Smooth muscle cell (in vitro differentiated cells): ENCODE results near the gene RHOBTB1. TPM values are rescaled to one million over a fixed set of nuclear protein-coding genes. Genes with fewer than 3 reads are reported as not detected.

Experiments
- DNase-seq: peaks from one replicate; lab custom pipeline; 2025; ENCODE audit not compliant: unreplicated experiment; lab: John Stamatoyannopoulos, UW
- H2AFZ ChIP-seq: fragments of 200-600 bp; sonication (generic); 2 replicates; pipeline ENCODE4 v1.6.0; 2016; ENCODE audit warnings: antibody characterized with exemption, low read depth, mild to moderate bottlenecking
- H3F3A ChIP-seq: fragments of 200-600 bp; sonication (generic); 2 replicates; pipeline ENCODE4 v1.6.0; 2017; ENCODE audit warnings: antibody characterized with exemption, low read depth
- H3K27ac ChIP-seq: fragments of 200-600 bp; sonication (generic); 2 replicates; pipeline ENCODE4 v1.5.1; 2016; ENCODE audit warnings: low read depth, mild to moderate bottlenecking
- H3K27me3 ChIP-seq: fragments of 200-600 bp; sonication (generic); 2 replicates; pipeline ENCODE4 v1.6.1; 2016; ENCODE audit warnings: low read depth, mild to moderate bottlenecking
- H3K36me3 ChIP-seq: fragments of 200-600 bp; sonication (generic); 2 replicates; pipeline ENCODE4 v1.5.1; 2016; ENCODE audit warnings: low read depth
- H3K4me1 ChIP-seq: fragments of 200-600 bp; sonication (generic); 2 replicates; pipeline ENCODE4 v1.5.1; 2016; ENCODE audit warnings: low read depth
- H3K4me2 ChIP-seq: fragments of 200-600 bp; sonication (generic); 2 replicates; pipeline ENCODE4 v1.6.0; 2016; ENCODE audit warnings: mild to moderate bottlenecking
- H3K4me3 ChIP-seq: fragments of 200-600 bp; sonication (generic); 2 replicates; pipeline ENCODE4 v1.5.1; 2016; ENCODE audit warnings: mild to moderate bottlenecking
- H3K79me2 ChIP-seq: fragments of 200-600 bp; sonication (generic); 2 replicates; pipeline ENCODE4 v1.6.0; 2016; ENCODE audit warnings: low read depth, mild to moderate bottlenecking
- H3K9ac ChIP-seq: fragments of 200-600 bp; sonication (generic); 2 replicates; pipeline ENCODE4 v1.6.0; 2016; ENCODE audit warnings: low read depth
- H3K9me3 ChIP-seq: fragments of 200-600 bp; sonication (generic); replicated peaks from 2 replicates; pipeline ENCODE4 v1.5.1; 2016; ENCODE audit warnings: low read depth
- H4K20me1 ChIP-seq: fragments of 200-600 bp; sonication (generic); 2 replicates; pipeline ENCODE4 v1.6.0; 2016; ENCODE audit warnings: low read depth
- CTCF ChIP-seq: fragments of 200-600 bp; sonication (generic); IDR thresholded peaks from 2 replicates; pipeline ENCODE4 v1.5.1; 2017; ENCODE audit warnings: borderline replicate concordance, mild to moderate bottlenecking, antibody characterized with exemption; ENCODE audit not compliant: insufficient read depth, poor library complexity, severe bottlenecking
- WGBS: methylation state at CpG from one replicate; pipeline ENCODE4 v1.1.7; 2016; ENCODE audit warnings: low lambda C conversion rate; 5-methylcytosine and 5-hydroxymethylcytosine counted together
- polyA plus RNA-seq: library from polyadenylated mRNA; unstranded; fragments of >200 nt; fragmentation: Nextera tagmentation; extraction: Ambion mirVana; gene quantifications from 2 replicates; pipeline ENCODE4 v1.2.1, GENCODE V29; 2016
- small RNA-seq: library from RNA; depleted of rRNA; stranded (forward); fragments of <200 nt; gene quantifications from one replicate; pipeline ENCODE3, GENCODE V24; 2014
- total RNA-seq: library from RNA; depleted of rRNA; stranded (reverse); fragments of >200 nt; gene quantifications from 2 replicates; pipeline ENCODE4 v1.2.3, GENCODE V29; 2014

Gene RHOBTB1
- total and polyA plus RNA-seq, 2 experiments from 2014 or later = 33.7 to 49.1 TPM

GRCh38 chr10:60820093-60820754, 123.8 kb downstream of the RHOBTB1 start:
- peak overlapping the region; percentile 23 for H2AFZ ChIP-seq

More at GRCh38 chr10:60820093-60820754, 123.8 kb downstream of the RHOBTB1 start:
- 31% methylated on average over 6 of the region's 6 CpGs for WGBS
- H3K9ac ChIP-seq = no peak overlapping the region
- H3K4me3 ChIP-seq = peak overlapping the region; percentile 6
- no peaks in the 10 kb centered on the region for H3K27me3 ChIP-seq
- H3K36me3 ChIP-seq = no peaks in the 10 kb centered on the region
- peak; percentile 46 for TF ChIP-seq CTCF
- no peaks in the 10 kb centered on the region for H3K9me3 ChIP-seq
- H3K79me2 ChIP-seq = no peaks in the 10 kb centered on the region
- H3F3A ChIP-seq = peaks cover 36% of the 10 kb centered on the region
- peak overlapping the region; percentile 78 for H3K4me2 ChIP-seq
- peaks cover 30% of the 10 kb centered on the region for H3K4me1 ChIP-seq
- H4K20me1 ChIP-seq = no peaks in the 10 kb centered on the region
- no peak for DNase-seq
- peak overlapping the region; percentile 97 for H3K27ac ChIP-seq

Small RNAs within 50 kb of the gene (small RNA-seq; reads per million reads assigned to genes)
- not detected for gene RNU2-72P

Other genes with a start within 250 kb of the RHOBTB1 start
- 55.3 and 56.5 TPM in 2 replicates for gene CDK1, start 165.7 kb downstream of the RHOBTB1 start, total RNA-seq
- gene CDK1, start 165.7 kb downstream of the RHOBTB1 start, polyA plus RNA-seq = 44.0 and 46.6 TPM in 2 replicates